ENCODE data around the gene NEDD8.
A peak's percentile ranks its signal among the peaks of the same experiment; 100 is the strongest.

DNA sequence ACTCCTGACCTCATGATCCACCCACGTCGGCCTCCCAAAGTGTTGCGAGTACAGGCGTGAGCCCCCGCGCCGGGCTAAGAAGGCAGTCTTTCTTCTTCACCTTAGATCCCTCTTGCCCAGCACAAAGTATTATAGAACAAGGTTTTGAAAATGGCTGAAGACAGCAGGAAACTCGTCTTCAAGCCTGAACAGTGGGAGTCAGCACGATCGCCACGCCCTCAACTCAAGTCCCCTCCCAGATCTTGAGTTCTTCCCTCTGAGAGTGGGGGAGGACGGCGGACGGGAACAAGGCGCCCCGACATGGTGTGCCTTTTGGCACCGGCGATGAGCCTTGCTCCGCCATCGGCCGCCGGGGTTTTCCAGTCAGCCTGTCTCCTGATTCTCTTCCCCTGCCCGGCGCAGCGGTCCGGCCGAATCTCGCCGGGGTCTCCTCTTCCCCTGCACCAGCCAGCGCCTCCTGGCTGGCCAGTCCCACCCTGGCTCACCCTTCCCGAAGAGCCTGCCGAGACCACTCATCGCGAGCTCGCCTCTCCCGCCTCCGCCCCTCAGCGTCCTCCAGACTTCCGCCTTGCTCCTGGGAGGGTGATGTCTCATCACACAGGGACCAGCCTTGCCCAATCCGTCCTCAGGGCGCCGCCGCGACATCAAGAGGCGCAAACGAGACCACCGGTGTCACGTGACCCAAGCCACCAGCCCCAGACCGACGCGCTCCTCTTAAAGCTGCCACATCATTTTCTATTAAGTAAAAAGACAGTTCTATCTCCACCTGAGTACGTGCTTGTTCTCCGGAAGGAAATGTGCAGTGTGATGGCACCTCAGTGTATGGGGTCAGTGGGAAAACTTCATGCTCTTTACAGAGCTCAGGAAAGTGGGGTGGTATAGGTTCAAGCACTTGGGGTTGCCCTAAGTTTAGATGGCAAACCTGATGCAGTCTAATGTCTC, 19.0 kb downstream of the NEDD8 start, which contains the start of gene CHMP4A:
- TF ChIP-seq, protein P1, sequence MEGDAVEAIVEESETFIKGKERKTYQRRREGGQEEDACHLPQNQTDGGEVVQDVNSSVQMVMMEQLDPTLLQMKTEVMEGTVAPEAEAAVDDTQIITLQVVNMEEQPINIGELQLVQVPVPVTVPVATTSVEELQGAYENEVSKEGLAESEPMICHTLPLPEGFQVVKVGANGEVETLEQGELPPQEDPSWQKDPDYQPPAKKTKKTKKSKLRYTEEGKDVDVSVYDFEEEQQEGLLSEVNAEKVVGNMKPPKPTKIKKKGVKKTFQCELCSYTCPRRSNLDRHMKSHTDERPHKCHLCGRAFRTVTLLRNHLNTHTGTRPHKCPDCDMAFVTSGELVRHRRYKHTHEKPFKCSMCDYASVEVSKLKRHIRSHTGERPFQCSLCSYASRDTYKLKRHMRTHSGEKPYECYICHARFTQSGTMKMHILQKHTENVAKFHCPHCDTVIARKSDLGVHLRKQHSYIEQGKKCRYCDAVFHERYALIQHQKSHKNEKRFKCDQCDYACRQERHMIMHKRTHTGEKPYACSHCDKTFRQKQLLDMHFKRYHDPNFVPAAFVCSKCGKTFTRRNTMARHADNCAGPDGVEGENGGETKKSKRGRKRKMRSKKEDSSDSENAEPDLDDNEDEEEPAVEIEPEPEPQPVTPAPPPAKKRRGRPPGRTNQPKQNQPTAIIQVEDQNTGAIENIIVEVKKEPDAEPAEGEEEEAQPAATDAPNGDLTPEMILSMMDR (IDR thresholded peaks at IDR 0.05), result peak in 2 of 5 experiments; percentile 48 to 51
- peak; percentile 89 to 91 for TF ChIP-seq POLR2A (IDR thresholded peaks at IDR 0.05)
